Lung (tissue), 12 donors: Measurements from ENCODE around the gene SLF2. TPM values are rescaled to one million over a fixed set of nuclear protein-coding genes. Genes with fewer than 3 reads are reported as not detected.

Source experiments
- ATAC-seq: fragments of 200-7000 bp; cut with Tn5 transposase; one replicate; pipeline ENCODE4 v1.9.1; 2020; ENCODE audit warnings: moderate number of reproducible peaks; ENCODE audit not compliant: insufficient read depth, low FRiP score
- DNase-seq, 3 donors: peaks; one replicate each; pipeline ENCODE4 v3.0.0-alpha.2; 2013 to 2017
- H3K27ac ChIP-seq, 2 donors: one replicate each; pipeline ENCODE4 v1.5.1; 2013; ENCODE audit warnings: mild to moderate bottlenecking in 2 of 2, moderate library complexity in 2 of 2, control low read depth in 1 of 2, inconsistent platforms in 1 of 2, low read depth in 1 of 2, low read length in 1 of 2
- H3K27me3 ChIP-seq, 3 donors: one replicate each; pipeline ENCODE4 v1.5.1; 2013; ENCODE audit warnings: low read length in 2 of 3; ENCODE audit not compliant: control insufficient read depth in 3 of 3, insufficient read depth in 3 of 3
- H3K36me3 ChIP-seq, 4 donors: one replicate each; pipeline ENCODE4 v1.5.1; 2013; ENCODE audit warnings: low read length in 4 of 4, mild to moderate bottlenecking in 1 of 4, moderate library complexity in 1 of 4; ENCODE audit not compliant: control insufficient read depth in 4 of 4, insufficient read depth in 4 of 4
- H3K4me1 ChIP-seq, 5 donors: one replicate each; pipeline ENCODE4 v1.5.1; 2013; ENCODE audit warnings: low read length in 5 of 5, mild to moderate bottlenecking in 2 of 5, moderate library complexity in 1 of 5; ENCODE audit not compliant: control insufficient read depth in 5 of 5, insufficient read depth in 5 of 5
- H3K4me3 ChIP-seq: one replicate; pipeline ENCODE4 v1.5.1; 2013; ENCODE audit warnings: mild to moderate bottlenecking, control low read depth, moderate library complexity
- H3K9ac ChIP-seq, 2 donors: one replicate each; pipeline ENCODE4 v1.5.1; 2013; ENCODE audit warnings: low read length in 2 of 2, control low read depth in 1 of 2; ENCODE audit not compliant: insufficient read depth in 1 of 2
- H3K9me3 ChIP-seq, 4 donors: one replicate each; pipeline ENCODE4 v1.5.1; 2013; ENCODE audit warnings: low read length in 3 of 4, mild to moderate bottlenecking in 1 of 4, moderate library complexity in 1 of 4; ENCODE audit not compliant: control insufficient read depth in 4 of 4, insufficient read depth in 3 of 4
- WGBS, 2 donors: extraction: QIAGEN DNeasy Blood & Tissue Kit; methylation state at CpG; one replicate each; pipeline ENCODE4 v1.1.7; 2013; 5-methylcytosine and 5-hydroxymethylcytosine counted together
- polyA plus RNA-seq, 2 donors: library from polyadenylated mRNA; stranded (reverse); fragments of 200-250 nt; gene quantifications; one replicate each; pipeline ENCODE4 v1.2.1, GENCODE V29; 2013
- total RNA-seq, 2 donors: library from RNA; depleted of rRNA in 1 of 2; stranded (reverse); fragments of >200 nt in 1 of 2; gene quantifications; one replicate each; pipeline ENCODE4 v1.2.1, GENCODE V29; 2014 to 2021
- TF ChIP-seq, protein P1 (sequence below): IDR thresholded peaks from 2 replicates; pipeline ENCODE4 v1.5.1; 2012; ENCODE audit warnings: mild to moderate bottlenecking; ENCODE audit errors: control extremely low read depth, extremely low read depth
- donor health status: control.
- donor health status: control.
- donor health status: Bipolar disorder and iron deficiency.
- donor health status: healthy.
- donor health status: DM: yes; HTN: yes; CAD: no.

SLF2 gene
- total and polyA plus RNA-seq, 4 donors, result 7.1 to 60.0 (median 21.8) TPM

DNA sequence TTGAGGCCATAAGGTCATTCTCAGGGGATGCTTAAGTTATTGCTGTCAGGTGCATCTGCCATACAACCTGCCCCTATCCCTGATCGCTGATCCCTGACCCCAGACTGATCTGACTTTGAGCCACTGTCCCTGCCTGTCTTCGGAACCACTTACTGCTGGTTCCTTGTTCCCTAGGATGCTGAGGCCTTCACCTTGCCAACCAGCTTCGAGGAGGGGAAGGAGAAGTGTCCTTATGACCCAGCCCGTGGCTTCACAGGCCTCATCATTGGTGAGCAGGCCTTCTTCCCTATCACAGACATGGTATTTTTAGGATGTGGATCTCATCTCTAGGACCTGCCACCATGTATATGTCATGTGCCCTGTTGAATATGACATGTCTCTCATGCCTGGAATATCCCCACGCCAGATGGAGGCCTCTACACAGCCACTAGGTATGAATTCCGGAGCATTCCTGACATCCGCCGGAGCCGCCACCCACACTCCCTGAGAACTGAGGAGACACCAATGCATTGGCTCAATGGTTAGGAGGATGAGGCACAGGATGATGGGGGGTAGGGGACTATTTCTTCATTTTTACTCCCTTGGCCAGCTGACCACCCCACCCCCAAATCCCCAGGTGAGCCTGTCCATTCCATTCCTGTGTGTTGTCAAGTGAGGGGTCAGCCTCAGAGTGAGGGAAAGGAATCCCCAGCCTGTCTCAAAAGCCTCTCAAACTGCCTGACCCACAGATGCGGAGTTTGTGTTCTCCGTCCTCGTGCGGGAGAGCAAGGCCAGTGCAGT, 65.5 kb downstream of the SLF2 start:
- no peak overlapping the region for H3K9ac ChIP-seq
- ATAC-seq, result no peak
- H3K4me3 ChIP-seq, result no peak overlapping the region
- TF ChIP-seq, protein P1, sequence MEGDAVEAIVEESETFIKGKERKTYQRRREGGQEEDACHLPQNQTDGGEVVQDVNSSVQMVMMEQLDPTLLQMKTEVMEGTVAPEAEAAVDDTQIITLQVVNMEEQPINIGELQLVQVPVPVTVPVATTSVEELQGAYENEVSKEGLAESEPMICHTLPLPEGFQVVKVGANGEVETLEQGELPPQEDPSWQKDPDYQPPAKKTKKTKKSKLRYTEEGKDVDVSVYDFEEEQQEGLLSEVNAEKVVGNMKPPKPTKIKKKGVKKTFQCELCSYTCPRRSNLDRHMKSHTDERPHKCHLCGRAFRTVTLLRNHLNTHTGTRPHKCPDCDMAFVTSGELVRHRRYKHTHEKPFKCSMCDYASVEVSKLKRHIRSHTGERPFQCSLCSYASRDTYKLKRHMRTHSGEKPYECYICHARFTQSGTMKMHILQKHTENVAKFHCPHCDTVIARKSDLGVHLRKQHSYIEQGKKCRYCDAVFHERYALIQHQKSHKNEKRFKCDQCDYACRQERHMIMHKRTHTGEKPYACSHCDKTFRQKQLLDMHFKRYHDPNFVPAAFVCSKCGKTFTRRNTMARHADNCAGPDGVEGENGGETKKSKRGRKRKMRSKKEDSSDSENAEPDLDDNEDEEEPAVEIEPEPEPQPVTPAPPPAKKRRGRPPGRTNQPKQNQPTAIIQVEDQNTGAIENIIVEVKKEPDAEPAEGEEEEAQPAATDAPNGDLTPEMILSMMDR, result no peak
- peaks cover 3 to 33% (median 27%) of the 10 kb centered on the region in 4 donors for H3K36me3 ChIP-seq
- H3K27ac ChIP-seq, result no peak overlapping the region
- WGBS, 2 donors, result 90 to 92% methylated on average over 13 of the region's 13 CpGs
- H3K9me3 ChIP-seq, result no peaks in the 10 kb centered on the region
- no peaks in the 10 kb centered on the region for H3K4me1 ChIP-seq
- H3K27me3 ChIP-seq, result no peaks in the 10 kb centered on the region
- no peak for DNase-seq

DNA sequence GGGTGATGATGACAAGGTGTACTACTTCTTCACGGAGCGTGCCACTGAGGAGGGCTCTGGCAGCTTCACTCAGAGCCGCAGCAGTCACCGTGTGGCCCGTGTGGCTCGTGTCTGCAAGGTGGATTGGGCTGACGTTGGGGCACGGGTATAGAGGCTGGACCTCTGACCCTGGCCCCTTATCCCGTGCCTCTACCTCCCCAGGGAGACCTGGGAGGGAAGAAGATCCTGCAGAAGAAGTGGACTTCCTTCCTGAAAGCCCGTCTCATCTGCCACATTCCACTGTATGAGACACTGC, 66.1 kb downstream of the SLF2 start:
- DNase-seq (no peak), ATAC-seq (no peak)
- Histone ChIP-seq H3K9me3 (no peaks in the 10 kb centered on the region), H3K9ac (no peak overlapping the region), H3K4me1 (no peaks in the 10 kb centered on the region), H3K27ac (no peak overlapping the region), H3K27me3 (no peaks in the 10 kb centered on the region), H3K4me3 (no peak overlapping the region), H3K36me3 (peaks cover 3 to 35% (median 28%) of the 10 kb centered on the region in 4 donors)
- 86 to 89% methylated on average over 10 of the region's 10 CpGs for WGBS, 2 donors
- TF ChIP-seq, protein P1, result no peak

DNA sequence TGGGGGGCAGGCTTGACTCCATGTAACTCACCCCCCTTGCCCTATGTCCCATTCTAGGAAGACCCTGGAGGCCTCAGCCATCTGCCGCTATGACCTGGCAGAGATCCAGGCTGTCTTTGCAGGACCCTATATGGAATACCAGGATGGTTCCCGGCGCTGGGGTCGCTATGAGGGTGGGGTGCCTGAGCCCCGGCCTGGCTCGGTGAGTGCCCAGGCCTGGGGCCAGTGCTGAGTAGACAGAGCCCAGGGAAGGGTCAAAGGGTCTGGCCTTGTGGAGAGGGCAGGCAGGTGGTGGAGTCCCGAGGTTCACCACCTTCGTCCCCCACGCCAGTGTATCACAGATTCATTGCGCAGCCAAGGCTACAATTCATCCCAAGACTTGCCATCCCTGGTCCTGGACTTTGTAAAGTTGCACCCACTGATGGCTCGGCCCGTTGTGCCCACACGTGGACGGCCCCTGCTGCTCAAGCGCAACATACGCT, 67.1 kb downstream of the SLF2 start:
- DNase-seq (no peak), ATAC-seq (no peak)
- Histone ChIP-seq H3K27ac (no peak overlapping the region), H3K9ac (no peak overlapping the region), H3K36me3 (peaks cover 3 to 35% (median 30%) of the 10 kb centered on the region in 4 donors), H3K4me1 (no peaks in the 10 kb centered on the region), H3K4me3 (no peak overlapping the region), H3K27me3 (no peaks in the 10 kb centered on the region), H3K9me3 (no peaks in the 10 kb centered on the region)
- TF ChIP-seq, protein P1, result no peak
- 94 to 98% methylated on average over 16 of the region's 16 CpGs for WGBS, 2 donors
